ENCODE data around the gene NXT2. TPM values are rescaled to one million over a fixed set of nuclear protein-coding genes. Genes with fewer than 3 reads are reported as not detected.

The NXT2 gene
- 10 to 100 TPM in 2 of 4 donors, 1 to 10 TPM in 2; 5.4 to 12.8 (median 10.4) TPM for total RNA-seq

DNA sequence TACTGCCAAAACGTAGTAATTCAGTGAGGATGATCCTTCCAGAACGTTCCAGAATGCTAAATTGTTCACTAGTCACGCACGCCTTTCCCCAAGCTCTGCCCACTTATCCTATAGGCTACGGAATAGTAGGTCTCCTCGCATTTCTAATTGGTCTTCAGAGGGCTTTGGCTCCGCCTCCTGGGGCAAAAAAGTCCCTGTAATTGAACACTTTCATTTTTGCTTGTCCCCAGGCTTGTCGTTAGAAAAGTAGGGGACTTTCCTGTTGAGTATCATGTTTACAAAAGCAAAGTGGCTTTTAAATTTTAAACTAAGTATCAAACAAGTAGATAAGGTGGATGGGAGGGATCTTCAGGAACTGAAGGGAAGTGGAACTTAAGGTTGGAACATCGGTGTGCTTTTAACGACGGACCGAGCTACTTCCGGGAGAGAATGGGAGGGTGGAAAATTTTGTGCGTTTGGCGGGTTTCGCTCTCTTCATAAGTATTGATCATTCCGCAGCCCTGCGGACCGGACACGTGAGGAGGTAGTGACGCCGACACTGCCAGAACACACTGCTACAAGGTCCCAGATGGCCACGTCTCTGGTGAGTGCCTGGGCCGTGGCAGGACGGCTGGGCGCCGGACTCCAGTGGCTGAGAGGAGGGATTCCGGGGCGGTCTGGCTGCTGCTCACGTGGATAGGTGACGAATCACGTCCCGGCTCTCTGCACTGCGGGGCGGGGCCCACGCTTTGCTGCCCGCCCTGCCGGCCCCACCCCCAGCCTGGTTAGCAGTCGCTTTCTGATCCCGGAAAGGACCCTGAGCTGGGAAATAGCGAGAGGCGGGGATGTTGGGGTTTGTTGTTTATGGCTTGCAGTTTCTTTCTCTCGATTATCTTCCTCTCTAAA lies at the start of gene NXT2:
Gene NXT2, plus strand, starts transcription at position 406 of the 885 bp plus-strand sequence. Its CDS starts 163 bp downstream, at position 569.
- no peaks in the 10 kb centered on the region for H3K9me3 ChIP-seq
- peaks cover 9% of the 10 kb centered on the region for H3K4me1 ChIP-seq
- no peaks in the 10 kb centered on the region for H3K27me3 ChIP-seq
- H3K36me3 ChIP-seq: no peaks in the 10 kb centered on the region
- TF ChIP-seq EP300 (IDR thresholded peaks at IDR 0.05) (no peak), POLR2A (IDR thresholded peaks at IDR 0.05) (peak; percentile 73 to 77), POLR2AphosphoS5 (IDR thresholded peaks at IDR 0.05) (peak; percentile 27 to 84 (median 53))
- TF ChIP-seq, protein P1, sequence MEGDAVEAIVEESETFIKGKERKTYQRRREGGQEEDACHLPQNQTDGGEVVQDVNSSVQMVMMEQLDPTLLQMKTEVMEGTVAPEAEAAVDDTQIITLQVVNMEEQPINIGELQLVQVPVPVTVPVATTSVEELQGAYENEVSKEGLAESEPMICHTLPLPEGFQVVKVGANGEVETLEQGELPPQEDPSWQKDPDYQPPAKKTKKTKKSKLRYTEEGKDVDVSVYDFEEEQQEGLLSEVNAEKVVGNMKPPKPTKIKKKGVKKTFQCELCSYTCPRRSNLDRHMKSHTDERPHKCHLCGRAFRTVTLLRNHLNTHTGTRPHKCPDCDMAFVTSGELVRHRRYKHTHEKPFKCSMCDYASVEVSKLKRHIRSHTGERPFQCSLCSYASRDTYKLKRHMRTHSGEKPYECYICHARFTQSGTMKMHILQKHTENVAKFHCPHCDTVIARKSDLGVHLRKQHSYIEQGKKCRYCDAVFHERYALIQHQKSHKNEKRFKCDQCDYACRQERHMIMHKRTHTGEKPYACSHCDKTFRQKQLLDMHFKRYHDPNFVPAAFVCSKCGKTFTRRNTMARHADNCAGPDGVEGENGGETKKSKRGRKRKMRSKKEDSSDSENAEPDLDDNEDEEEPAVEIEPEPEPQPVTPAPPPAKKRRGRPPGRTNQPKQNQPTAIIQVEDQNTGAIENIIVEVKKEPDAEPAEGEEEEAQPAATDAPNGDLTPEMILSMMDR (IDR thresholded peaks at IDR 0.05): no peak
- peak; percentile 92 to 93 for DNase-seq (ENCODE audit: low spot score in 2 of 2)
- 33% methylated on average over 30 of the region's 43 CpGs for WGBS
- H3K4me3 ChIP-seq: peak within 1 kb of the TSS; percentile 55
- peak within 1 kb of the TSS; percentile 94 for H3K27ac ChIP-seq

DNA sequence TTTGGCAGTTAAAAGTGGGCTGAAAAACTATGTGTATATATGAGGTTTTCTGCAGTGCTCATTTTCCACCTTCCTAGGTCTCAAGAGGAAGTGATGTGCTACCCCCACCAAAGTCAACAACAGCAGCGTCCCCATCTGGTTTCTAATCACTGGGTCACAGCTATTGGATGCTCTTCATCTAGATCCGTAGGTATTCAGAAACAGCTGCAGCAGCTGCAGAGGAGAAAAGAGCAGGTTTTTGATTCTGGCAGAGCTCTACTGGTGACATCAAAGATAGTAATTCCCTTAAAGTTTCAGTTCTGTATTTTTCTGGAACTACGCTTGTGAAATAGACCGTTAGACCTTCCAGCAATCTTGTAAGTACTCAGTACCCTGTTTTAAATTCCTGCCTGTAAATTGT lies 49.0 kb upstream of the NXT2 start:
- 61% methylated on average over 4 of the region's 4 CpGs for WGBS
- Histone ChIP-seq H3K9me3 (no peaks in the 10 kb centered on the region), H3K27ac (no peak overlapping the region), H3K4me3 (no peak overlapping the region), H3K27me3 (no peaks in the 10 kb centered on the region), H3K36me3 (no peaks in the 10 kb centered on the region), H3K4me1 (no peaks in the 10 kb centered on the region)
- DNase-seq (ENCODE audit: low spot score in 2 of 2): no peak
- TF ChIP-seq EP300 (IDR thresholded peaks at IDR 0.05): no peak
- TF ChIP-seq, protein P1 (IDR thresholded peaks at IDR 0.05): no peak

DNA sequence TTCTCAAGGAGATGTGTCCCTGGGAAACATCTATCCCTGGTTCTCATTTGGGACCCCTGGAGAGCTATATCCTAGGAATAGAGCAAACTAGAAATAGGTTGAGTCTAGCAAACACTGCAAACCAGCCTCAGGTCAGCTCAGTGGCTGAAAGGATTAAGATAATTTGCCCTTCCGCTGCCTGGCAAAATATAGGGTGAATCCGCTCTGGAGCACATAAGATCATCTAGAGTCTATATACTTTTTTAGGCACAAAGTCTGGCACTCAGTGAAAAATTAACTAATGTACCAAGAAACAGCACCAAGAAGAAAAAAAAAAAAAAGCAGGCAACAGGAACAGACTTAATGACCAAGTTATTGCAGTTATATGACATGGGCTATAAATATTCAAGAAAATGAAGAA lies 47.5 kb upstream of the NXT2 start:
- Histone ChIP-seq H3K4me1 (no peaks in the 10 kb centered on the region), H3K36me3 (no peaks in the 10 kb centered on the region), H3K27me3 (no peaks in the 10 kb centered on the region), H3K27ac (no peak overlapping the region), H3K4me3 (no peak overlapping the region), H3K9me3 (no peaks in the 10 kb centered on the region)
- no peak for DNase-seq (ENCODE audit: low spot score in 2 of 2)
- TF ChIP-seq, protein P1 (IDR thresholded peaks at IDR 0.05): no peak
- no peak for TF ChIP-seq POLR2AphosphoS5 (IDR thresholded peaks at IDR 0.05)
- 80% methylated on average over 2 of the region's 2 CpGs for WGBS

DNA sequence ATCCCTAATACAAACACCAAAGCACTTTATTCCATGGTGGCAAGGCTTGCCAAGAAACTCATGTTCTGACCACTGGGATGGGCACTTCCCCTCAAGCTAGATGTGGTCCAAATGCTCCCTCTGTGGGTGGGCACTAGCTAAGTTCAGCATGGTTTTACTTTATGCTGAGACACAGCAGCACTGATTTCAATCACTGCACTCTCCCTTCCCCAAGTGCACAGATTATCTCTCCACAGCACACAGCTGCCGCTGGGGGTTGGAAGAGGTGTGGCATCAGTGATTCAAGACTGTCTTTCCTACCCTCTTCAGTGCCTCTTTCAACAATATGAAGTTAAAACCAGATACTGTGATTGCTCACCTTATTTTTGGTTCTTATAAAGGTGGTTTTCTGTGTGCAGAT lies 38.2 kb upstream of the NXT2 start:
- Histone ChIP-seq H3K9me3 (no peaks in the 10 kb centered on the region), H3K36me3 (no peaks in the 10 kb centered on the region), H3K27me3 (no peaks in the 10 kb centered on the region), H3K27ac (no peak overlapping the region), H3K4me3 (no peak overlapping the region), H3K4me1 (no peaks in the 10 kb centered on the region)
- 100% methylated on average over 1 of the region's 1 CpG for WGBS
- DNase-seq (ENCODE audit: low spot score in 2 of 2): no peak
- TF ChIP-seq, protein P1 (IDR thresholded peaks at IDR 0.05): no peak
- TF ChIP-seq POLR2A (IDR thresholded peaks at IDR 0.05): no peak
- no peak for TF ChIP-seq EP300 (IDR thresholded peaks at IDR 0.05)
- no peak for TF ChIP-seq POLR2AphosphoS5 (IDR thresholded peaks at IDR 0.05)

DNA sequence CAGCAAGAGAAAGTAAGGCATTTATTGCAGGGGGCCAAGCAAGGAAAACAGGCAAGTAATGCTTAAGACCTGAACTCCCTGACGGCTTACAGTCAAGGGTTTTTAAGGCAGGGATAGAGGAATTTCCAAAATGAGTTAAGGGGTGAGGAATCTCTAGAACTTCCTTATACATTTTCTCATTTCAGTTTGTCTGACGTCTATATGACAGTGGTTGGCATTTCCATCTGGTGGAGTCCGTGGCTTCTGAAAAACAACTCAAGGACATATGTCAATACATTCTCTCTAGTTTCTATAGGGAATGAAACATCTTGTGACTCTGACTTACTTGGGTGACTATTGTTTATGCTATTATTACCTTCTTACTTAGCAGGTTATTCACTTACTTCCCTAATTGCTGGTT lies 35.5 kb upstream of the NXT2 start:
- 56% methylated on average over 3 of the region's 3 CpGs for WGBS
- no peaks in the 10 kb centered on the region for H3K4me1 ChIP-seq
- no peak for DNase-seq (ENCODE audit: low spot score in 2 of 2)
- H3K4me3 ChIP-seq: no peak overlapping the region
- TF ChIP-seq, protein P1 (IDR thresholded peaks at IDR 0.05): no peak
- no peaks in the 10 kb centered on the region for H3K9me3 ChIP-seq
- no peaks in the 10 kb centered on the region for H3K36me3 ChIP-seq
- no peak overlapping the region for H3K27ac ChIP-seq
- no peaks in the 10 kb centered on the region for H3K27me3 ChIP-seq

Measured in suprapubic skin (tissue), 4 donors.